Aortic smooth muscle cell (primary cell): ENCODE measurements around the gene TAAR9. TPM values are rescaled to one million over a fixed set of nuclear protein-coding genes. Genes with fewer than 3 reads are reported as not detected.

Experiments used
- total RNA-seq: library from RNA; depleted of rRNA; stranded (reverse); fragments of >200 nt; gene quantifications from 2 replicates; pipeline ENCODE4 v1.2.3, GENCODE V29; 2014

Gene TAAR9, protein sequence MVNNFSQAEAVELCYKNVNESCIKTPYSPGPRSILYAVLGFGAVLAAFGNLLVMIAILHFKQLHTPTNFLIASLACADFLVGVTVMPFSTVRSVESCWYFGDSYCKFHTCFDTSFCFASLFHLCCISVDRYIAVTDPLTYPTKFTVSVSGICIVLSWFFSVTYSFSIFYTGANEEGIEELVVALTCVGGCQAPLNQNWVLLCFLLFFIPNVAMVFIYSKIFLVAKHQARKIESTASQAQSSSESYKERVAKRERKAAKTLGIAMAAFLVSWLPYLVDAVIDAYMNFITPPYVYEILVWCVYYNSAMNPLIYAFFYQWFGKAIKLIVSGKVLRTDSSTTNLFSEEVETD
- total RNA-seq: not detected in 2 replicates

DNA sequence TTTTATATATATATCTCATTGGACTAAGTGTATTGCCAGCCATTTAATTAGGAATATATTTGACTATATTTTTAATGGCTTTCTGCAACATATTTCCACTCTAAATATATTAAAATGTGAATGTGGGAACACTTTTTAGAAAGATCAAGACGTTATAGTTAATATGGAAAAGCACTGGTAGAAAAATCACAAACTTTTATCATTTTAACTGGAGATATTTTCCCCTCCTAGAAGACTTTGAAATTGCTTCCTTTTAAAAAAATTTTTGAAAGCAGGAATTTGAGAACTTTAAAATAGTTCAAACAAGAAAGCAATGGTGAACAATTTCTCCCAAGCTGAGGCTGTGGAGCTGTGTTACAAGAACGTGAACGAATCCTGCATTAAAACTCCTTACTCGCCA lies at the start of gene TAAR9:
Gene TAAR9 (plus strand): TSS at position 301 of the 400 bp plus-strand sequence. CDS start 13 bp downstream, at position 314.

DNA sequence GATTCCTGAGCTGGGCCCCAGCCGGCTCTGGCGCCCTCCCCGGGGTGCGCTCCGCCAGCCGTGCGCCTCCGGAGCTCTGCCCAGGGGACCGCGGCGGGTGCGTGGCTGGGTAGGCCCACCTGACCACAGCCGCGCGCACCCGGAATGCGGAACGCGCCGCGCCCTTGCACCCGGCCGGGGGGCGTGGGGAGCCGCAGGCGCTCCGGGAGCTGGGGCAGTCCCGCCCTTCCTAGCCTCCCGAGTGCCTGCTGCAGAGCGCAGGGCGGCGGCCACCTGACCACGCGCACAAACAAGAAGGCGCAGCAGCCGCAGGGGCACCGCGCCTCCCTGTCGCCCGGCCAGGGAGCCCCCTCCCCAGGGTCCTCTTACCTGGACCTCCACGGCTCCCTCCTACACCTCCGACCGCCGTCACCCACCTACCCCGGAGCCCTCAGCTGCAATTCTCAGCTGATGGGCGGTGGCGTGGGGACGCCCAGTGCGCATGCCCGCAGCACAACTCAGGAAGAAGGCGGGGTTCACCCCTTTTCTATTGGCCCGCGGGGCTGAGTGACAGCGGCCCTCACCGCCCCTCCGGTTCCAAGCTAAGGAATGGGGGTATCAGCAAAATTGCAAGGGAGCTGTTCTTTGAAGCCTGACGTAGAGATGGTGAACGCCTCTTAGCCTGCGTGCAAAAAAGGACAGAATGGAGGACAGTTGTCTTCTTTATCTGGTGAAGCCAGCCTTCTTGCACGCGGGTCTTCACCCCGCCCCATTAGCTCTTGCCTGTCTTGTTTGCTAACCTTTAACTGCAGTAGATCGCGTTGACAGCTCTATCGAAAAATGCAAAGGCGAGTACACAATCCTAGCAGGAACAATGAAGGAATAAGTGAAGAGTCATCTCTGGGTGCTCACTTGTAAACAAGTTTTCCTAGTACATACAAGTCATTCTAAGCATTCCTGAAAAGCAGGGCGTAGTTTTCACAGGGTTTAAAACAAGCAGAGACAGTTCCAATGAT lies 25.1 kb upstream of the TAAR9 start, which contains the start of gene STX7:
Gene STX7 (minus strand): TSS at position 479 of the 995 bp plus-strand sequence. CDS start 9,586 bp downstream, outside the sequence.

DNA sequence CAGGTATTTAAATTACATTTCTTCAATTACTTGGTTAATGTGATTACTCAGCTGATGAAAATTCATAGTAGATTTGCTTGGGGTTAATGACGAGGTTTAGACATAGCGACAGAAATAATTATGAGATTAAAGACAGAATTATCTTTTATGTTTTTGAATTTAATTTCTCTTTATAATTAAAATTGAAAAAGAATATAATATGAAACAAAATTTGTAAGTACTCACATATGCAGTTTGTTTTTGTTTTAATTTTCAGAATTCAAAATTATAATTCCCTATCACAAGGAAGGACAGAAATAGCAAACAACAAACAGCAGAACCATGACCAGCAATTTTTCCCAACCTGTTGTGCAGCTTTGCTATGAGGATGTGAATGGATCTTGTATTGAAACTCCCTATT lies 14.3 kb downstream of the TAAR9 start, which contains the start of gene TAAR8:
Gene TAAR8 (plus strand): TSS at position 301 of the 400 bp plus-strand sequence. CDS start 21 bp downstream, at position 322.

DNA sequence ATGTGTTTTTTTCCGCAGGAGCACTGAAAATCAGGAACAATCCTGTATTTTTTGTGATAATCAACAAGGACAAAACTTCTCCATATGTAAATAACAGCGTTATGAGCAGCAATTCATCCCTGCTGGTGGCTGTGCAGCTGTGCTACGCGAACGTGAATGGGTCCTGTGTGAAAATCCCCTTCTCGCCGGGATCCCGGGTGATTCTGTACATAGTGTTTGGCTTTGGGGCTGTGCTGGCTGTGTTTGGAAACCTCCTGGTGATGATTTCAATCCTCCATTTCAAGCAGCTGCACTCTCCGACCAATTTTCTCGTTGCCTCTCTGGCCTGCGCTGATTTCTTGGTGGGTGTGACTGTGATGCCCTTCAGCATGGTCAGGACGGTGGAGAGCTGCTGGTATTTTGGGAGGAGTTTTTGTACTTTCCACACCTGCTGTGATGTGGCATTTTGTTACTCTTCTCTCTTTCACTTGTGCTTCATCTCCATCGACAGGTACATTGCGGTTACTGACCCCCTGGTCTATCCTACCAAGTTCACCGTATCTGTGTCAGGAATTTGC lies 32.2 kb downstream of the TAAR9 start, which contains the start of gene TAAR6:
Gene TAAR6 (plus strand): TSS at position 102 of the 557 bp plus-strand sequence. CDS start 0 bp downstream, at position 102.

Other genes starting within 250 kb of the TAAR9 start
- 26.0 and 29.5 TPM in 2 replicates for gene MOXD1, start 136.8 kb upstream of the TAAR9 start, total RNA-seq
- gene STX7, start 25.2 kb upstream of the TAAR9 start, total RNA-seq: 40.6 and 83.9 TPM in 2 replicates
- gene TAAR8, start 14.4 kb downstream of the TAAR9 start, total RNA-seq: not detected in 2 replicates
- gene TAAR6, start 32.0 kb downstream of the TAAR9 start, total RNA-seq: not detected in 2 replicates
- gene TAAR5, start 51.5 kb downstream of the TAAR9 start, total RNA-seq: not detected in 2 replicates
- gene TAAR2, start 86.0 kb downstream of the TAAR9 start, total RNA-seq: not detected in 2 replicates
- not detected in 2 replicates for gene TAAR1, start 120.9 kb downstream of the TAAR9 start, total RNA-seq
- 0.19 and 0.26 TPM in 2 replicates for gene VNN1, start 175.8 kb downstream of the TAAR9 start, total RNA-seq
- gene VNN2, start 219.6 kb downstream of the TAAR9 start, total RNA-seq: 0.56 and 0.66 TPM in 2 replicates